GM15510 (cell line): ENCODE measurements around the gene MAGEL2.

Experiments used
- POLR2A ChIP-seq: IDR thresholded peaks from 3 replicates; pipeline ENCODE4 v1.6.1; 2011; ENCODE audit warnings: borderline replicate concordance; ENCODE audit not compliant: insufficient read length; ENCODE audit errors: extremely low read depth

Gene MAGEL2

GRCh38 chr15:23647421-23648370 lies at the start of gene MAGEL2:
Gene MAGEL2, minus strand, starts transcription at chr15:23647867. Its CDS starts 125 bp downstream, at chr15:23647742.
- TF ChIP-seq POLR2A = no peak

GRCh38 chr15:23695282-23695681 lies 47.6 kb upstream of the MAGEL2 start:
- TF ChIP-seq POLR2A = no peak

- TF ChIP-seq POLR2A = no peak
These were observed 46.9 kb upstream of the MAGEL2 start for GRCh38 chr15:23694592-23694991.

- no peak for TF ChIP-seq POLR2A
These were observed 42.8 kb upstream of the MAGEL2 start for GRCh38 chr15:23690450-23690852.

- TF ChIP-seq POLR2A = no peak
These were observed 42.3 kb upstream of the MAGEL2 start for GRCh38 chr15:23690015-23690414.

GRCh38 chr15:23687143-23687470 lies 39.4 kb upstream of the MAGEL2 start, which contains the start of gene NDN:
Gene NDN, minus strand, starts transcription at chr15:23687305. Its CDS starts 88 bp downstream, at chr15:23687217.
- TF ChIP-seq POLR2A = no peak

- no peak for TF ChIP-seq POLR2A
These were observed 38.9 kb upstream of the MAGEL2 start for GRCh38 chr15:23686466-23687142.

GRCh38 chr15:23671481-23671880 lies 23.8 kb upstream of the MAGEL2 start:
- TF ChIP-seq POLR2A = no peak

- TF ChIP-seq POLR2A = no peak
These were observed 23.3 kb upstream of the MAGEL2 start for GRCh38 chr15:23670970-23671369.

- TF ChIP-seq POLR2A = no peak
These were observed 15.6 kb upstream of the MAGEL2 start for GRCh38 chr15:23663232-23663631.

- TF ChIP-seq POLR2A = no peak
These were observed 1.4 kb upstream of the MAGEL2 start for GRCh38 chr15:23648920-23649515.

- no peak for TF ChIP-seq POLR2A
These were observed 719 bp downstream of the MAGEL2 start for GRCh38 chr15:23647001-23647295.

GRCh38 chr15:23646165-23647000 lies 1.3 kb downstream of the MAGEL2 start:
- no peak for TF ChIP-seq POLR2A

GRCh38 chr15:23645371-23646164 lies 2.1 kb downstream of the MAGEL2 start:
- no peak for TF ChIP-seq POLR2A
